AG09309 (cell line): ENCODE data around the gene SPATA24.
"Not testable (repeated sequence)": the region's sequence is repeated elsewhere in the genome, so short reads cannot be mapped to it uniquely, and the experiment has no call there.

ENCODE experiments used
- DNase-seq: peaks from one replicate; pipeline ENCODE4 v3.0.0-alpha.2; 2010; ENCODE audit warnings: low read depth
- H3K4me3 ChIP-seq: 2 replicates; pipeline ENCODE4 v1.5.1; 2011; ENCODE audit warnings: mild to moderate bottlenecking, low read depth, low read length, moderate library complexity; ENCODE audit not compliant: control insufficient read depth
- CTCF ChIP-seq: IDR thresholded peaks from 2 replicates; pipeline ENCODE4 v1.5.1; 2011; ENCODE audit warnings: mild to moderate bottlenecking, low read depth, low read length, inconsistent platforms; ENCODE audit not compliant: insufficient read depth, control insufficient read depth; ENCODE audit errors: missing control alignments

Gene SPATA24

GRCh38 chr5:139443831-139444453, 40.1 kb upstream of the SPATA24 start:
- TF ChIP-seq CTCF: no peak
- H3K4me3 ChIP-seq: no peak overlapping the region
- DNase-seq: no peak

GRCh38 chr5:139440416-139440815, 36.5 kb upstream of the SPATA24 start:
- DNase-seq: not testable (repeated sequence)

GRCh38 chr5:139439013-139439903, 35.4 kb upstream of the SPATA24 start, which contains the start of gene DNAJC18:
Gene DNAJC18 (minus strand): TSS chr5:139439525. CDS start chr5:139439445, 80 bp downstream.
- TF ChIP-seq CTCF: no peak
- peak; percentile 55 for DNase-seq

More at GRCh38 chr5:139440416-139440815, 36.5 kb upstream of the SPATA24 start:
- H3K4me3 ChIP-seq: not testable (repeated sequence)

GRCh38 chr5:139438707-139439012, 34.8 kb upstream of the SPATA24 start:
- no peak for TF ChIP-seq CTCF
- DNase-seq: no peak
- peak overlapping the region; percentile 77 for H3K4me3 ChIP-seq

More at GRCh38 chr5:139439013-139439903, 35.4 kb upstream of the SPATA24 start, which contains the start of gene DNAJC18:
- peak within 1 kb of the TSS; percentile 77 for H3K4me3 ChIP-seq

- no peak for TF ChIP-seq CTCF
Measured at GRCh38 chr5:139435676-139436075, 31.8 kb upstream of the SPATA24 start.

GRCh38 chr5:139431706-139432105, 27.8 kb upstream of the SPATA24 start:
- DNase-seq: no peak
- TF ChIP-seq CTCF: no peak
- no peak overlapping the region for H3K4me3 ChIP-seq

More at GRCh38 chr5:139435676-139436075, 31.8 kb upstream of the SPATA24 start:
- DNase-seq: no peak
- no peak overlapping the region for H3K4me3 ChIP-seq

- no peak for TF ChIP-seq CTCF
- no peak overlapping the region for H3K4me3 ChIP-seq
- no peak for DNase-seq
Measured at GRCh38 chr5:139430015-139430414, 26.1 kb upstream of the SPATA24 start.
